Sigmoid colon (tissue), 7 donors: Measurements from ENCODE around the gene ARL16. TPM values are rescaled to one million over a fixed set of nuclear protein-coding genes. Genes with fewer than 3 reads are reported as not detected.

ENCODE experiments used
- DNase-seq: peaks from one replicate; pipeline ENCODE4 v3.0.0-alpha.2; 2019
- H3K27ac ChIP-seq, 4 donors: fragments of 200-600 bp; sonication (generic); one replicate each; pipeline ENCODE4 v1.5.1; 2016 to 2019; ENCODE audit warnings: mild to moderate bottlenecking in 1 of 4
- H3K27me3 ChIP-seq, 3 donors: fragments of 200-600 bp; sonication (generic); one replicate each; pipeline ENCODE4 v1.5.1; 2019; ENCODE audit warnings: mild to moderate bottlenecking in 1 of 3
- H3K36me3 ChIP-seq, 4 donors: fragments of 200-600 bp; sonication (generic); one replicate each; pipeline ENCODE4 v1.5.1; 2016 to 2019
- H3K4me1 ChIP-seq, 4 donors: fragments of 200-600 bp; sonication (generic); one replicate each; pipeline ENCODE4 v1.5.1; 2017 to 2019
- H3K4me3 ChIP-seq, 4 donors: fragments of 200-600 bp; sonication (generic); one replicate each; pipeline ENCODE4 v1.5.1; 2017 to 2019; ENCODE audit warnings: mild to moderate bottlenecking in 2 of 4, moderate library complexity in 1 of 4
- H3K9me3 ChIP-seq, 4 donors: fragments of 200-600 bp in 3 of 4; sonication (generic) in 3 of 4; one replicate each; pipeline versions ENCODE4 v1.5.1 to v1.6.1; 2013 to 2019
- CTCF ChIP-seq, 4 experiments: fragments of 450-650 bp in 3 of 4; fragments of 200-600 bp in 1 of 4; IDR thresholded peaks; one replicate each; pipeline ENCODE4 v1.5.1; 2016 to 2019; ENCODE audit warnings: antibody characterized with exemption in 4 of 4, mild to moderate bottlenecking in 3 of 4, moderate library complexity in 2 of 4
- EP300 ChIP-seq, 4 donors: sonication (generic); formaldehyde crosslinking; IDR thresholded peaks; one replicate each; pipeline ENCODE4 v1.6.1; 2017; ENCODE audit warnings: antibody characterized with exemption in 4 of 4
- POLR2A ChIP-seq, 2 donors: fragments of 450-650 bp; IDR thresholded peaks; one replicate each; pipeline ENCODE4 v1.6.1; 2016; ENCODE audit warnings: antibody characterized with exemption in 2 of 2, mild to moderate bottlenecking in 2 of 2, moderate library complexity in 2 of 2
- POLR2AphosphoS5 ChIP-seq, 4 donors: sonication (generic); formaldehyde crosslinking; IDR thresholded peaks; one replicate each; pipeline ENCODE4 v1.6.1; 2017; ENCODE audit warnings: antibody characterized with exemption in 4 of 4
- WGBS, 2 donors: extraction: QIAGEN DNeasy Blood & Tissue Kit; methylation state at CpG; one replicate each; pipeline ENCODE4 v1.1.7; 2013; 5-methylcytosine and 5-hydroxymethylcytosine counted together
- intact Hi-C: fragments of 100-400 bp; cut with DNase I; formaldehyde crosslinking; loops from one replicate; pipeline ENCODE4 v1.15.1; 2023
- polyA plus RNA-seq, 3 donors: library from polyadenylated mRNA; stranded (reverse); fragments of 200-250 nt; gene quantifications; one replicate each; pipeline ENCODE4 v1.2.3, GENCODE V29; 2013
- total RNA-seq, 4 donors: library from RNA; depleted of rRNA; stranded (reverse); fragments of >200 nt; gene quantifications; one replicate each; pipeline ENCODE4 v1.1.0, GENCODE V29; 2016
- donor health status: healthy with polysubstance abuse.
- donor health status: Bipolar disorder and iron deficiency.
- donor health status: healthy.

Gene ARL16
- total and polyA plus RNA-seq, 7 donors = 24.5 to 51.7 (median 42.3) TPM

GRCh38 chr17:81650951-81651350 is 32.6 kb downstream of the ARL16 start:
- Histone ChIP-seq H3K27me3 (peaks cover 34 to 82% (median 52%) of the 10 kb centered on the region in 3 donors), H3K27ac (no peak overlapping the region), H3K36me3 (no peaks in the 10 kb centered on the region), H3K4me1 (no peaks in the 10 kb centered on the region), H3K4me3 (no peak overlapping the region), H3K9me3 (peaks cover 0 to 6% (median 4%) of the 10 kb centered on the region in 4 donors)
- WGBS, 2 donors = 74 to 84% methylated on average over 9 of the region's 9 CpGs
- no peak for DNase-seq
- TF ChIP-seq POLR2AphosphoS5 (IDR thresholded peaks at IDR 0.05) (no peak), POLR2A (IDR thresholded peaks at IDR 0.05) (no peak), EP300 (IDR thresholded peaks at IDR 0.05) (no peak), CTCF (IDR thresholded peaks at IDR 0.05) (no peak)
- intact Hi-C loops = no loop called here

DNA sequence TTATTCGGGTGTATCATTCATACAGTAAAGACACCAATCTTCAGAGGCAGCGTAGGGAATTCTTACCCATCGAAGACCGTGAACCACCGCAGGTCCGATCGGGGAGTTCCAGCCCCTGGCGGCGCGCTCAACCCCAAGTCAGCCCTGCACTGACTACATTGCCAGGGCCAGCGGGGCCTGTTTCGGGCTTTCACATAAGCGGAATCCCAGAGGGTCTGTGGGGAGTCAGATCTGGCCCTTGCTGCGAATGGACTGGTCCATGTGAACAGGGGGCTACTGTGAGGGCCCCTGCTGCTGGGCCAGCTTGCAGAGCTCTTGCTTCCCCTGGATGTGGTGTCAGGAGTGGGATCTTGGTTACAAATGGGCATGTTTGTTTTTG is 34.9 kb downstream of the ARL16 start:
- Histone ChIP-seq H3K9me3 (peaks cover 0 to 6% (median 4%) of the 10 kb centered on the region in 4 donors), H3K27me3 (peaks cover 34 to 63% (median 52%) of the 10 kb centered on the region in 3 donors), H3K4me1 (no peaks in the 10 kb centered on the region), H3K27ac (no peak overlapping the region), H3K4me3 (no peak overlapping the region), H3K36me3 (no peaks in the 10 kb centered on the region)
- no peak for TF ChIP-seq POLR2AphosphoS5 (IDR thresholded peaks at IDR 0.05)
- TF ChIP-seq CTCF (IDR thresholded peaks at IDR 0.05) = no peak
- TF ChIP-seq EP300 (IDR thresholded peaks at IDR 0.05) = no peak
- TF ChIP-seq POLR2A (IDR thresholded peaks at IDR 0.05) = no peak
- WGBS, 2 donors = 68 to 78% methylated on average over 14 of the region's 14 CpGs
- DNase-seq = no peak
- intact Hi-C loops = no loop called here

DNA sequence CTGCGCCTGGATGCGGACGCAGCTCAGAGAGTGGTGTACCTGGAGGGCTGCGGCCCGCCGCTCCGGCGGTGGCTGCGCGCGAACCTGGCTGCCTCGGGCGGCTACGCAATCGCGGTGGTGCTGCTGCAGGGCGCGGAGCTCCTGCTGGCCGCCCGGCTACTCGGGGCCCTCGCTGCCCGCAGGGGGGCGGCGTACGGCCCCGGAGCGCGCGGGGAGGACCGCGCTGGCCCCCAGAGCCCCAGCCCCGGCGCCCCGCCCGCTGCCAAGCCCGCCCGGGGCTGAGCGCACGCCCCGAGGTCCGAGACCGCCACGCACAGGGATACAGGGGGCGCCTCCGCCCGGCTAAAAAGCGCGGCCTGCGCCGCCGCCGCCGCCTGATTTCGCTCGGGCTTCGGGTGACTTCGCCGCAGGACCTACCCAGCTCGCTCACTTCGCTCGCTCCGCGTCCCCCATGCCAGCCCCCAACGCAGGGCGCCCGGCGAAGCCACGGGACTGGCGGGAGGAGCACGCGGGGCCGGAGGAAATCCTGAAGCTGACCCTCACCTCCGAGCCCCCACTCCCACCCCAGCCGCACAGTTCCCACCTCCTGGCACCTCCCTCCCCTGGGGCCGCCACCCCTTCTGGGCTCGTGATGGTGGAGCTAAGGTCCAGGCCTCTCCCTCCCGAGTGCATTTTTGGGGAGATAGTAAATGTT is 35.4 kb downstream of the ARL16 start:
- no peak for TF ChIP-seq EP300 (IDR thresholded peaks at IDR 0.05)
- TF ChIP-seq POLR2A (IDR thresholded peaks at IDR 0.05) = no peak
- no peak for TF ChIP-seq POLR2AphosphoS5 (IDR thresholded peaks at IDR 0.05)
- no peak for TF ChIP-seq CTCF (IDR thresholded peaks at IDR 0.05)
- WGBS, 2 donors = 18 to 41% methylated on average over 78 of the region's 78 CpGs
- Histone ChIP-seq H3K4me1 (no peaks in the 10 kb centered on the region), H3K36me3 (no peaks in the 10 kb centered on the region), H3K4me3 (no peak overlapping the region), H3K27me3 (peaks cover 32 to 58% (median 50%) of the 10 kb centered on the region in 3 donors), H3K27ac (no peak overlapping the region), H3K9me3 (peaks cover 0 to 6% (median 4%) of the 10 kb centered on the region in 4 donors)
- intact Hi-C loops = no loop called here
- DNase-seq = no peak

GRCh38 chr17:81647640-81648012 is 36.0 kb downstream of the ARL16 start:
- intact Hi-C loops = no loop called here
- Histone ChIP-seq H3K9me3 (peaks cover 0 to 6% (median 4%) of the 10 kb centered on the region in 4 donors), H3K36me3 (no peaks in the 10 kb centered on the region), H3K4me1 (no peaks in the 10 kb centered on the region), H3K27me3 (peaks cover 29 to 53% (median 49%) of the 10 kb centered on the region in 3 donors), H3K4me3 (no peak overlapping the region), H3K27ac (no peak overlapping the region)
- no peak for TF ChIP-seq CTCF (IDR thresholded peaks at IDR 0.05)
- no peak for TF ChIP-seq POLR2AphosphoS5 (IDR thresholded peaks at IDR 0.05)
- TF ChIP-seq POLR2A (IDR thresholded peaks at IDR 0.05) = no peak
- no peak for TF ChIP-seq EP300 (IDR thresholded peaks at IDR 0.05)
- 38 to 43% methylated on average over 21 of the region's 21 CpGs for WGBS, 2 donors
- DNase-seq = no peak
